ENCODE data around the gene GRIK1.

The GRIK1 gene

GRCh38 chr21:29657240-29657989 lies 282.4 kb downstream of the GRIK1 start:
- TF ChIP-seq, protein P1, sequence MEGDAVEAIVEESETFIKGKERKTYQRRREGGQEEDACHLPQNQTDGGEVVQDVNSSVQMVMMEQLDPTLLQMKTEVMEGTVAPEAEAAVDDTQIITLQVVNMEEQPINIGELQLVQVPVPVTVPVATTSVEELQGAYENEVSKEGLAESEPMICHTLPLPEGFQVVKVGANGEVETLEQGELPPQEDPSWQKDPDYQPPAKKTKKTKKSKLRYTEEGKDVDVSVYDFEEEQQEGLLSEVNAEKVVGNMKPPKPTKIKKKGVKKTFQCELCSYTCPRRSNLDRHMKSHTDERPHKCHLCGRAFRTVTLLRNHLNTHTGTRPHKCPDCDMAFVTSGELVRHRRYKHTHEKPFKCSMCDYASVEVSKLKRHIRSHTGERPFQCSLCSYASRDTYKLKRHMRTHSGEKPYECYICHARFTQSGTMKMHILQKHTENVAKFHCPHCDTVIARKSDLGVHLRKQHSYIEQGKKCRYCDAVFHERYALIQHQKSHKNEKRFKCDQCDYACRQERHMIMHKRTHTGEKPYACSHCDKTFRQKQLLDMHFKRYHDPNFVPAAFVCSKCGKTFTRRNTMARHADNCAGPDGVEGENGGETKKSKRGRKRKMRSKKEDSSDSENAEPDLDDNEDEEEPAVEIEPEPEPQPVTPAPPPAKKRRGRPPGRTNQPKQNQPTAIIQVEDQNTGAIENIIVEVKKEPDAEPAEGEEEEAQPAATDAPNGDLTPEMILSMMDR (IDR thresholded peaks at IDR 0.05), result no peak

DNA sequence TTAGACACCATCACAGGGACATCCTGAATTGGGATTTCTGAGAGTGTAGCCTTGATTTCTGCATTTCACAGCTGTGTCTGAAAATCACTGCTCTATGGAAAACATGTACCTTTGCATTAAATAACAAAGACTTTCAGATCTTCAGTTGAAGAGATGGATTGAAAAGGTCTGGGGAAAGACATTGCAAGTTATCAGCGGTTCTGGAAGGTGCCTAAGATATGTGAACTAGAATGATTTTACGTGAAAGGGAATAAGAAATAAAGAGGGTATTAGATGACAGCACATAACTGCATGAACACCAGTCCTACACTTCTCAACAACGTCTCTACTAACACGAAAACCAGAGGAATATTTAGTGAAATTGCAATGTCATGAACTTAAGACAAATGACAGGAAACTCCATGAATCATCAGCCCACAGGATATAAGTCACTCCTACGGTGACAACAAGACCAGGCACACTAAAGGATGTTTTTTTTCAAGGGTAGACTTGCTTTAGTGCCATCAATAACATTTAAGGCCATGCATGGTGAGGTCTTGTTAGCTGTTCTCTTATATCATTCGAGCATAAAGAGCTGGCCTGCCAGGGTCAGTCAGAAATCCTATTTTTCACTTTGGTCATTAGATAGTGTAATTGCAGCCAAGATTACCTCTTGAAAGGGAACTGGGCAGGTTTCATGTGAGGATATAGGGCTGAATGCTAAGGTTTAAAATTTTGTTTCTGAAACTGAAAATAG lies 283.1 kb downstream of the GRIK1 start:
- TF ChIP-seq, protein P1 (IDR thresholded peaks at IDR 0.05), result no peak

GRCh38 chr21:29655577-29655976 lies 284.2 kb downstream of the GRIK1 start:
- TF ChIP-seq, protein P1 (IDR thresholded peaks at IDR 0.05), result no peak

- TF ChIP-seq, protein P1 (IDR thresholded peaks at IDR 0.05), result no peak
These were observed 284.9 kb downstream of the GRIK1 start for GRCh38 chr21:29654855-29655254.

DNA sequence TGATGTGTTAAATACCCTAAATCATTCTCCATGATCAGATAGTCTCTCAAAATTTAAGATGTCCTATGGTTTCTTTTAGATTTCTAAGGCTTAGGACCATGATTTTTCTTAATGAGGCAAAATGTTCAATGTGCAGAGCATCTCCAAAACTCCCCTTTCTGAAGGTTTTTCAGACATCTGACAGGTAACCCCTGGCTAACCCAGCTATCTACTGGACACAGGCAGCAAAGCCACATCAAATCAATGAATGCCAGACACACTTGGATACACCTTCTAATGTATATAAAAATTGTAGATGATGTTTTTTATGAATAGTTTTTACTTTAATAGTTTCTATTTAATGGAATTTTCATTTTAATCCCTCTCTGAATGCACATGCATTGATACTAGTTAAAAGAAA lies 285.6 kb downstream of the GRIK1 start:
- TF ChIP-seq, protein P1 (IDR thresholded peaks at IDR 0.05), result no peak

GRCh38 chr21:29650523-29651022 lies 289.2 kb downstream of the GRIK1 start:
- TF ChIP-seq, protein P1 (IDR thresholded peaks at IDR 0.05), result no peak

DNA sequence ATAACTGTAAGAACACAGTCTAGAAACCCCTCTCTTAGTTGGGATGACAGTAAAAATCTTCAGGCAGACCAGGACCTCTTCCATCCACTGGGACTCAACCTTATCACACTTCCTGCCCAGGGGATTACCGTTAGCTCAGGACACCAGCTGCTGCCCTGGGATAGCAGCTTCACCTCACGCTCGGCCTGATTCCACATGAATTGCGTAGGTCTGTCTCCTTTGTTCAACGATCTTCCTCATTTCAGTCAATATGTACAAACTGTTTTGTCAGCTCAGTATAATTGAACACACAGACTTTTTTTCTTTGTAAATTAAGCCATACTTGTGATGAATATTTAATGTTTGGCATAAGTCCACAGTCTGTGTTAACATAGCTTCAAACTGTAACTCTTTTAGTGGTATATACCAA lies 290.4 kb downstream of the GRIK1 start:
- TF ChIP-seq, protein P1 (IDR thresholded peaks at IDR 0.05), result no peak

Data from LNCAP (cell line).